Osteocyte (in vitro differentiated cells): Measurements from ENCODE around the gene LHX3. TPM values are rescaled to one million over a fixed set of nuclear protein-coding genes. Genes with fewer than 3 reads are reported as not detected.

Experiments used
- DNase-seq: peaks from one replicate; pipeline ENCODE4 v3.0.0; 2021; ENCODE audit warnings: mixed read lengths; ENCODE audit not compliant: unreplicated experiment; ENCODE audit errors: extremely low spot score
- H3K27ac Mint-ChIP-seq: one replicate; pipeline ENCODE4 v1.8.0; 2021; ENCODE audit warnings: mild to moderate bottlenecking, mixed read lengths; ENCODE audit not compliant: unreplicated experiment
- H3K27me3 Mint-ChIP-seq: one replicate; pipeline ENCODE4 v1.8.0; 2021; ENCODE audit warnings: mixed read lengths; ENCODE audit not compliant: unreplicated experiment
- H3K36me3 Mint-ChIP-seq: one replicate; pipeline ENCODE4 v1.8.0; 2021; ENCODE audit warnings: mixed read lengths; ENCODE audit not compliant: unreplicated experiment
- H3K4me1 Mint-ChIP-seq: one replicate; pipeline ENCODE4 v1.8.0; 2021; ENCODE audit warnings: mixed read lengths; ENCODE audit not compliant: unreplicated experiment
- H3K4me3 Mint-ChIP-seq: one replicate; pipeline ENCODE4 v1.8.0; 2021; ENCODE audit warnings: mild to moderate bottlenecking, moderate library complexity, mixed read lengths; ENCODE audit not compliant: unreplicated experiment
- H3K9me3 Mint-ChIP-seq: one replicate; pipeline ENCODE4 v1.8.0; 2021; ENCODE audit warnings: mixed read lengths; ENCODE audit not compliant: unreplicated experiment
- CTCF ChIP-seq: fragments of 200-600 bp; sonication (generic); IDR thresholded peaks from 2 replicates; pipeline ENCODE4 v1.5.0; 2021; ENCODE audit warnings: antibody characterized with exemption, mild to moderate bottlenecking, moderate library complexity
- total RNA-seq: library from RNA; stranded (reverse); gene quantifications from 2 replicates; pipeline ENCODE4 v1.2.1, GENCODE V29; 2021

The LHX3 gene
- total RNA-seq, 1 donor from 2014 or later = not detected

GRCh38 chr9:136230365-136230764 lies 25.4 kb upstream of the LHX3 start:
- no peak for TF ChIP-seq CTCF
- Mint-ChIP-seq H3K36me3 (peaks cover 2% of the 10 kb centered on the region), H3K4me1 (peaks cover 10% of the 10 kb centered on the region), H3K4me3 (no peak overlapping the region), H3K9me3 (no peaks in the 10 kb centered on the region), H3K27ac (no peak overlapping the region), H3K27me3 (no peaks in the 10 kb centered on the region)
- DNase-seq = no peak

GRCh38 chr9:136229096-136230065 lies 24.5 kb upstream of the LHX3 start:
- H3K27ac Mint-ChIP-seq = no peak overlapping the region
- no peak for DNase-seq
- no peak overlapping the region for H3K4me3 Mint-ChIP-seq
- TF ChIP-seq CTCF = no peak
- H3K4me1 Mint-ChIP-seq = peaks cover 10% of the 10 kb centered on the region
- H3K27me3 Mint-ChIP-seq = no peaks in the 10 kb centered on the region
- H3K9me3 Mint-ChIP-seq = no peaks in the 10 kb centered on the region
- H3K36me3 Mint-ChIP-seq = no peaks in the 10 kb centered on the region

GRCh38 chr9:136228107-136228875 lies 23.4 kb upstream of the LHX3 start:
- H3K27ac Mint-ChIP-seq = peak overlapping the region; percentile 57
- no peaks in the 10 kb centered on the region for H3K36me3 Mint-ChIP-seq
- no peak overlapping the region for H3K4me3 Mint-ChIP-seq
- H3K4me1 Mint-ChIP-seq = peaks cover 10% of the 10 kb centered on the region
- H3K27me3 Mint-ChIP-seq = no peaks in the 10 kb centered on the region
- no peaks in the 10 kb centered on the region for H3K9me3 Mint-ChIP-seq
- no peak for TF ChIP-seq CTCF
- DNase-seq = no peak

- no peak for TF ChIP-seq CTCF
- Mint-ChIP-seq H3K27ac (no peak overlapping the region), H3K4me3 (no peak overlapping the region), H3K27me3 (no peaks in the 10 kb centered on the region), H3K4me1 (peaks cover 10% of the 10 kb centered on the region), H3K36me3 (no peaks in the 10 kb centered on the region), H3K9me3 (no peaks in the 10 kb centered on the region)
- DNase-seq = no peak
These were observed 21.9 kb upstream of the LHX3 start for GRCh38 chr9:136226680-136227407.
